ENCODE data around the gene UNC45B.
"Not testable (repeated sequence)": the region's sequence is repeated elsewhere in the genome, so short reads cannot be mapped to it uniquely, and the experiment has no call there.

UNC45B gene

GRCh38 chr17:35224436-35224835 lies 76.8 kb downstream of the UNC45B start:
- no peak for DNase-seq

- no peak for DNase-seq
Measured at GRCh38 chr17:35227546-35227945, 79.9 kb downstream of the UNC45B start.

GRCh38 chr17:35229638-35230037 lies 82.0 kb downstream of the UNC45B start:
- no peak for DNase-seq

- not testable (repeated sequence) for DNase-seq
Measured at GRCh38 chr17:35234315-35234714, 86.7 kb downstream of the UNC45B start.

GRCh38 chr17:35235289-35235688 lies 87.7 kb downstream of the UNC45B start:
- DNase-seq: no peak

- DNase-seq: no peak
Measured at GRCh38 chr17:35235917-35236316, 88.3 kb downstream of the UNC45B start.

GRCh38 chr17:35236821-35237220 lies 89.2 kb downstream of the UNC45B start:
- no peak for DNase-seq

GRCh38 chr17:35238821-35239220 lies 91.2 kb downstream of the UNC45B start:
- DNase-seq: no peak

All from NCI-H82 (cell line).